GM18951 (cell line): ENCODE results near the gene C4orf50.

Experiments used
- POLR2A ChIP-seq: IDR thresholded peaks from 4 replicates; pipeline ENCODE4 v1.6.1; 2011; ENCODE audit warnings: mild to moderate bottlenecking; ENCODE audit not compliant: insufficient read length, insufficient read depth; ENCODE audit errors: extremely low read depth
- in situ Hi-C: fragments of 300-500 bp; cut with MboI; formaldehyde crosslinking; loops from one replicate; pipeline ENCODE4 v1.12.0; 2022; ENCODE audit warnings: low sequenced_read_pairs, mixed read lengths, inconsistent platforms; ENCODE audit not compliant: unreplicated experiment

Gene C4orf50

DNA sequence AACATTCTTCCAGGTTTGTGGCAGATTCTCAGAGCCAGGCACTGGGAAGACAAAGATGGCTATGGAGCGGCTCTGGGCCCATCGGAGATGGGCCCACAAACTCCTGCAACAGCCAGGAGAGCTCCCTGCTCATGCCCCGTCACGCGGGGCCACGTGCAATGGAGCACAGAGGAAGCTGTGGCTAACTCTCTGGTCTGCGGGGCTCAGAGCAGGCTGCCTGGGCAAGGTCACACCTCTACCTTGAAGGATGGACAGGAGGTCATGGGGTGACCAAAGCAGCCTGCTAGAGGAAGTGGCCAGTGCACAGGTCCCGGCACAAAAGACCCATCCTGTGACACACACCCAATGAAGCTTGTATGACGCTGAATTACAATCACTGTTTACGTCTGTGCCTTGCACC is 45.2 kb downstream of the C4orf50 start:
- no peak for TF ChIP-seq POLR2A
- in situ Hi-C loops, result no loop called here

DNA sequence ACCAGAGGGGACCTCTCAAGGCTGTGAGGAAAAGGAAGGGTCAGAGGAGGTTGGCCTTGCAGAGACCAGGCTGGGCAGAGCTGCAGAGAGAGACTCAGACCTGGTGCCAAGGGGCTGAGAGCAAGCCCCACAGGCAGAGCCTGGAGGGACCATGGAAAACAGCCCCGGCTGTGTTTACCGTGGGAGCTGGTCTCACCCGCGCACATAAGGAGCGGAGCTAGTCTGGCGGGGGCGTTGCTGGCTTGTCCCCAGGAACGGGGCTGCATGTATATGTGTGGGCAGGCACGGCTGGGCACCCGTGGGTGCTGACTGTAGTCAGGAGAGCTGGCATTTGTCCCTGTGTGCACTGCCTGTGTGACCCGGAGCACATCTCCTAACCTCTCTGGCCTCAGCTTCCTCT is 45.7 kb downstream of the C4orf50 start:
- TF ChIP-seq POLR2A, result no peak
- in situ Hi-C loops, result no loop called here

DNA sequence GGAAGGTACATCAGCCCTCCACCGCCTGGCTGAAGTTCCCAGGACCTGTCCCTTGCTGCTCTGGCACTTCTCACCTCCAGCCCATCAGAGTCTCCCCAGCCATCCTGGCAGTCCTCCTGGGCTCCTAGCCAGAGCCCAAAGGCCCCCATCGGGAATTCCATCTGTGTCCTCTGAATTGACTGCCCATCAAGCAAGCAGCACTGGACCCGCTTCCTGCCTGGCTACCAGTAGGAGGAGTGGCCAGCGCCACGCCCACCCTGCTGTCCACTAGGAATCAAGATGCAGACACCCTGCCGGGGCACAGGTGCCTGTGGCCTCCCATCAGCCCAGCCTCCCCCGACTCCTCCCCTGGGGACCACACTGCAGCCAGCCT is 47.2 kb downstream of the C4orf50 start:
- no peak for TF ChIP-seq POLR2A
- in situ Hi-C loops, result no loop called here

DNA sequence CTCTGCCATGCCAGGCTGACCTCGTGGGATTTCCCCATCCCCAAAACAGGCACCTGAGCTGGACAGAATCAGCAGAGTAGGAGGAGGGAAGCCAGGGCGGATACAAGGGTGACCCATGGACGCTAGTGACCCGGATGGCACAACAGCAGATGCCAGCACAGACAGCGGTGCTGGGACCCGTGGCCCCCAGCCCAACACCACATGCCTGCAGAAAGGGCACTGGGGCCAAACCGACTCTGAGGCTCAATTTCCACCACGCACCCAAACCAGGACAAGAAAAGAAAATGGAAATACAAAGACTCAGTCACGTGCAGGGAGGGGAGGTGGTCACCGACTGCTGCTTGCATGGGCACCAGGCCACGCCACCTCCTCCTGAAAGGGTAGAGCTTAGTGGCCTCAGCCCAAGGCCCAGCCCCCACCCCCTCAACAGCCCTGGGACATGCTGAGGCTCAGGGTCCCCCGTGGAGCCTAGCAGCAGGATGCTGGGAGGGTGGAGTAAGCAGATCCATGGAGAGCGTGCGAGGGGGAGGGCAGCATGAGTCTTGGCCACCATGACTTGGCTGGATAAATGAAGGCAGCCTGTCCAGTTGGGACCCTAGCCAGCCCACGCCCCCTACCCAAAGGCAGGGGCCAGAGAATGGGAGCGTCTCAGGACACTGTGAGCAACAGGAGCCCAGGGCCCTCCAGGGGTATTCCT is 47.7 kb downstream of the C4orf50 start:
- no peak for TF ChIP-seq POLR2A
- in situ Hi-C loops, result no loop called here

DNA sequence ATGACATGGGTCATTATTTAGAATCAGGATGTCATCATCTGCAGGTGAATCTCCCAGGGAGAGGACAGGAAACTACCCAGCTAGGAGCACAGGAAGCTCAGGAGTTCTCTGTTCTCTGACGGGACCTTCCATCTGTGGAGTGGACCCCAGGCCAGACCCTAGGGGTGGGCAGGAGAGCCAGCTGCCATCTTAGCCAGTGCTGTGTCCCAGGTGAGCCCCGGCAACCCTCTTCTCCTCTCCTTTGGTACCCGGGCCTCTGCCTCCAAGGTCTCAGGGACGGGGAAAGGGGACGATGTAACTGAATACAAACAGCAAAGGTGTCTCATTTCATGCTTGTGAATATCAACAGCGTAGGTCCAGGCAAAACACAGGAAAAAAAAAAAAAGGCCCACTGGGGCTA is 48.5 kb downstream of the C4orf50 start:
- no peak for TF ChIP-seq POLR2A
- in situ Hi-C loops, result no loop called here

DNA sequence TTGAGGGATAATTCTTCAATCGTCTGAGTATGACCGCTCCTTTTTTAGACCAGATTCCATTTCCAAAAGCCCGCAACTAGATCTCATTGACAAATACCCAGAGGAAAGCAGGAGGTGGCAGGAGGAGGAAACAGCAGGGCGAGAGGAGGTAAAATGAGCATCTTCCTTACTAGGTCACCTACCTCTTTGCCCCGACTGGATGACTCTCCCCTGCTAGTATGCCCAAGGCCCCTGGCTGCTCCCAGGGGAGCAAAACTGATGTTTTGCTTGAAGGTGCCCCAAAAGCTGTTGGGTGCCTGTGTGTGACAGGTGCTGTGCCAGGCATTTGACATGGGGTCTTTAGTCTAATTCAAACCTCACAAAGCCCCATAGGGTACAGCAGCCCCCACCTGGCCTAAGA is 48.9 kb downstream of the C4orf50 start:
- in situ Hi-C loops, result no loop called here
- TF ChIP-seq POLR2A, result no peak

DNA sequence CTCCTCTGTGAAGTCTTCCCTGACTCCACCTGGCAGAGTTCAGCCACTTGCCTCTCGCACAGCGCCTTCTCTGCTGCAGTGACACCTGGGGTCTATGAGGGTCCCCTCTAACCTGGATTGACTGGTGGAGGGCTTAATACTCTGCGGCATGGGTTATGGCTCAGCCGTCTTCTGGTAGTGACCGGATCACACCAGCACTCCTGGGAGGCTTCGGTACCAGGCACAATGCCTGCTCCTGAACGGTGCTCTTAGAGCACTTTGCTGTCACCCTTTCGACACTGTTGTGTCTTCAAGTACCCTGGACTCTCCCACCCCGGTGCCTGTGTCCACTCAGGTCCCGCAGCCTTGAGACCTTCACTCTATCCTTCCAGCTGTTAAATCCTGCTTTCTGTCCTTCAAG is 50.0 kb downstream of the C4orf50 start:
- no peak for TF ChIP-seq POLR2A
- in situ Hi-C loops, result no loop called here

DNA sequence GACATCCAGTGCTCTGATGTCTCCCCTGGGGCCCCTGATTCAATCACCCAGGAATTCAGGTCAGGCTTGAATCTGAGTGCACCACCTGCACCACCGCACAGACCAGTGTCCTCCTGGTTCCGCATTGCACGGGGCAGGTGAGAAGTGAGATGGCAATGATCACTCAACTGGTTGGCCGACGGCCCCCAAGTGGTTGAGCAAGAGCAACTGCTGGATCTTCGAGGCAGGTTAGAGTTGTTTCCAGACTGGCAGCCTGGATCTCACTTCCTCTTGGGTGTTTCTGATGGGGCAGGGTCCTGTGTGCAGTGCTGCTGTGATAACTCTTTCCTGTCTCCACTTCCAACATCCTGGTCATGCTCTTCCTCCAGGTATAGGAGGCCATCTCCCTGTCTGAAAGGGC is 50.4 kb downstream of the C4orf50 start:
- no peak for TF ChIP-seq POLR2A

DNA sequence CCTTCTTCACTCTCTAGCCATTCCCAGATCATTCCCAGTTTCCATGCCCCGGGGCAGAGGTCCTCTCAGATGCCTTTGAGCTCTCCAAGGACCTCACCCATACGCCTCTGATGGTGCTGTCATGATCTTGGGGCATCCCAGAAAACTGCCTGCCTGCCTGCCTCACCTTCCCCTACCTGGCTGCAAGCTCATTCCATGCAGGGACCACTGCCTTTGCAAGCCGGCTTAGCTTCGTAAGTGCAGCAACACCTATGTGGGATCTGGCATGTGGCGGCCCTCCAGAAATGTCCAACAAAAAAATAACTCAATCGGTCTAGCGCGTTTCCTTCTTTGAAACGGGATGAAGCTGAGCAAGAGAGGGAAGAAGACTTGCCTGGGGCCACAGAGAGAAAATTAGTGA is 53.0 kb downstream of the C4orf50 start:
- TF ChIP-seq POLR2A, result no peak
- in situ Hi-C loops, result no loop called here

More for the DNA sequence above, 50.4 kb downstream of the C4orf50 start:
- in situ Hi-C loops, result no loop called here

DNA sequence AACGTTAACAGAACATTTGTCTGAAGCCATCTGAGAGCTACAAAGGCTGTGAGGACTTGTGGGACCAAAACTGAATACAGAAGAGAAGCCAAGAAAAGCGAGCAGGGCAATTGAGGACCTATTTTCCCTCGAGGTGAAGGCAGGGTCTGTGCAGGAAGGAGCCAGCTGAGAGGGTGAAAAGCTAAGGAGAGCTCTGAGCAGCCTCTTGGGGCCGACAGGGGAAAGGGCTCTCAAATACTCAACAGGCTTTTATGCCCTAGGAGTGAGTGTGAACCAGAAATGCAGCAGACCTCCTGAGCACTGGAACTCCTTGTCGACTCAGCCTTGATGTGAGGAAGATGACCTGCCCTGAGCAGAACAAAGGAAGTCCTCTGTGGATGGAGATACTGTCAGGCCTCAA is 54.2 kb downstream of the C4orf50 start:
- TF ChIP-seq POLR2A, result no peak
- in situ Hi-C loops, result no loop called here

DNA sequence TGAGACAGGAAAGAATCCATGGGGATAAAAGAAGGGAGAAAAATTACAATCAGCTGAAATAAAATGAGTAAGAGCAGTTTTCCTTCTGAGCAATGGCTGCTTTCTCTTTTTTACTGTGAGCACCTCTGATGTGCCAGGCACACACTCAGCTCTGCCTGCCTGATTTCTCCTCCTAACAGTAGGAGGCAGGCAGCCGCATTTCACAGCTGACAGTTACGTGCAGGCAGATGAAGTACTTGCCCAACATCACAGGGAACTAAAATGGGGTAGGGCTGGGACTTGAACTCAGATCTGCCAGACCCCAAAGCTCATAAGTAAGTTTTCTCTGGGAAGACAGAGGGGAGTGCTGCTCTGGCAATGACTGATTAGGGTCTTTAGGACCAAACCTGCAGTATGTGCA is 54.6 kb downstream of the C4orf50 start:
- no peak for TF ChIP-seq POLR2A
- in situ Hi-C loops, result no loop called here

DNA sequence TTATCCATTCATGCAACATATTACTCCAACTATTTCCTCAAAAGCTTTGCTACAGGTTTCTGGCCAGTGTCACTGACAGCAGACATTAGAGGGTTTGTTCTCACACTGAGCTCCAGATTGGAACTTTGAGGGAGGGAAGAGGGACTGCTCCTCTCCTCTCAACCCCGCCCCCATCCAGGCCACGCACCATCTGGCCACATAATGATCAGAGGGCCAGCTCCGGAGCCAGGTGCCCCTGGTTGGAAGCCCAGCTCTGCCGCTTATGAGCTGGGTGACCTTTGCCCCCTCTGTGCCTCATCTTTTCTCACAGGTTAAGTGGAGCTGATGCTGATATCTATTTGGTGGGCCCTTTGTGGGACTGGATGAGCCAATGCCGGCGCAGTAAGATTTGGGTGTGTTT is 55.8 kb downstream of the C4orf50 start:
- in situ Hi-C loops, result no loop called here
- no peak for TF ChIP-seq POLR2A

DNA sequence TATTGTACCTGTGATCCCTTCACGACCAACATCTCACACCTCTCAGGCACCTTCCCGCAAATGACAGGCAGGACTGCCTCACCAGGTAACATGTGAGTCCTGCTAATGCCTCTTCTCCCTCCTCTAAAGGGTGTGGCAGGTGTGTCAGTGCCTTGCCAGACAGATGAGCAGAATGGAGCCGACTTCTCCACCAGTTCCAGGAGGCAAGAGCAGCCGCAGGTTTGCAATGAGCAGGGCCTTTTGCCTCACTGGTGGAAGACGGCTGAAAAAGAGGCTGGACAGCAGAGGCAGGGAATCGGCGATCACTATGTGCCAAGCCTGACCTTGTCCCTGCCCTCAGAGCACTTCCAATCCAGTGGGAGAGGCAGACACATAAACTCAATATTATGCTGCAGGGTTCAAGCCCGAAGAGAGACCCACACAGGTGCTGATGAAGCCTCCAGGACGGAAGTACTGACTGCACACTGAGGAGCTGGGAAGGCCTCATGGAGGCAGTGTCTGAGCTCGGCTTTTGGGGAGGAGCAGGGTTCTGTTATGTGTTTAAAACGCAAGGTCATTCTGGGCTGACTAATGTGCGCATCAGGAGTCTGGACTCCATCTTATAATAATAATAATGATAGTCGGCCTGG is 57.9 kb downstream of the C4orf50 start:
- TF ChIP-seq POLR2A, result no peak
- in situ Hi-C loops, result no loop called here

DNA sequence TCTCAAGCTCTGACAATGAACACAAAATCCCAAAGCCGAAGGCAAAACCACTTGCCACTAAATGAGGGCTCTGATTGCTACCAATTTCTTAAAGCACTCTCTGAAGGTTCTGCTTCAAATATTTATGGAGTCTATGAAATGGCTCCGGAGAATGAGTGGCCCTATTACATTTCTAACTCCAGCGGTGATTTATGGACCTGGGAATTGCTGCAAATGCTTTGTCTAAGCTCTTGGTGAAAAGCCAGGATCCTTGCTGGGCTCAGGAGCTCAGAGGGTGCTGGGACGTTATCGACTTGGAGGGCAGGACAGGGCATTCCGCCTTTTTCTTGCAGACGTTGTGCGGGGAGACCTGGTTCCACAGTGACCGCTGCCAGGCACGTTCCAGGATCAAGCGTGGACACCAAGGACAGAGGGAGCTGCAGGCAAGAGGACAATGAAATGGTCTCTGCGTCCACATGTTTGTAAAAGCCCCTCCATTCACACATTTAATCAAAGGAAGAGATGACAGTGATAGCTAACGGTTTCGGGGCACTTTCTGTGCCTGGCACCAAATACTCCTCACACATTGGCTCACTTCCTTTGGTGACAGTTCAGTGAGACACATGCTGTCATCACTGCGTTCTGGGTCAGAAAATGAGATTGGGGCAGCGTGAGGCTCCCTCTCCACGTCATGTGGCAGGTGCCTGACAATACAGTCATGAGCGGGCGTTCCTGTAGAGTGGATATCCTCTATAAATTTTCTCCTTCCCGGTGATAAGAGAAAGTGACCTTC is 58.8 kb downstream of the C4orf50 start:
- in situ Hi-C loops, result no loop called here
- no peak for TF ChIP-seq POLR2A
